ENCODE data around the gene PHLDB3.

- TF ChIP-seq CTCF (IDR thresholded peaks at IDR 0.05): no peak
- no peak for TF ChIP-seq POLR2A (IDR thresholded peaks at IDR 0.05)
These were observed 41.4 kb upstream of the PHLDB3 start for GRCh38 chr19:43545981-43546380.
